ENCODE results near the gene ARHGEF40. TPM values are rescaled to one million over a fixed set of nuclear protein-coding genes. Genes with fewer than 3 reads are reported as not detected.

Gene ARHGEF40
- polyA plus RNA-seq (2013, experiment 1 of 2): 29.5 TPM
- 26.2 TPM for polyA plus RNA-seq (2013, experiment 2 of 2)

DNA sequence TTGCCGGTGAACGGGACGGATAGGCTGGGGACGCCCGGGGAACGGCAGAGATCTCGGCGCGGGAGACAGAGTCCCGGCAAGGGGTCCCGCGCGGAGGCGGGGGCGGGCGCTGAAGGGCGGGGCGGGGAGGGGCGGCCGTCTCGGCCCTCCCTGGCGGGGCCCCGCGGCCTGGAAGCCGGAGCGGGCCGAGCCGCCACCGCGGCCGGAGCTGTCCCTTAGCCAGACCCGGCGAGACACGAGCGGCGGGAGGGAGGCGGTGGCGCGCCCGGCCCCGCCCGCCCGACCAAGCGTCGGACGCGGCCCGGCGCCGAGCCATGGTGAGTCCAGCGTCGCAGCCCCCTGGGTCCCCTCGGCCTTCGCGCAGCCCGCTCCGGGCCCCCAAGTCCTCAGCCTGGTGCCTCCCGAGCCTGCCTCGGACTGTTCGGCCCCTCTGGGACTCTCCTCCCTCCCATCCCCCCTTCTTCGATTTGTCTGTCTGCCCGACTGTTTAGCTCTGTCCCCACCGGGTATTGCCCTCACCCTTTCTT is at the start of gene ARHGEF40:
TSS of gene ARHGEF40 (plus strand) at position 222 of the 527 bp plus-strand sequence. CDS start at position 315, 93 bp downstream.
- Histone ChIP-seq H3K18ac (ENCODE audit: low read length) (peak within 1 kb of the TSS; percentile 77), H3K4me1 (ENCODE audit: control insufficient read depth, low read depth, low read length) (peaks cover 5% of the 10 kb centered on the region), H2AK5ac (ENCODE audit: low read length) (no peak within 1 kb of the TSS), H3K27me3 (ENCODE audit: insufficient read depth, low read length, poor library complexity) (no peaks in the 10 kb centered on the region), H3K79me2 (ENCODE audit: control insufficient read depth, insufficient read depth, low read length) (peaks cover 3% of the 10 kb centered on the region), H3K4me2 (ENCODE audit: low read length) (peak within 1 kb of the TSS; percentile 97), H3K4ac (ENCODE audit: low read depth, low read length) (peak within 1 kb of the TSS; percentile 74), H3K56ac (ENCODE audit: low read length) (peak within 1 kb of the TSS; percentile 99), H2BK15ac (replicated peaks; ENCODE audit: low read depth) (no peak within 1 kb of the TSS), H3K79me1 (ENCODE audit: low read length) (peaks cover 8% of the 10 kb centered on the region), H2BK120ac (ENCODE audit: low read depth, low read length) (peak within 1 kb of the TSS; percentile 16), H3K27ac (ENCODE audit: low read depth, low read length) (peak within 1 kb of the TSS; percentile 99), H4K5ac (ENCODE audit: low read length) (no peak within 1 kb of the TSS), H3K4me3 (ENCODE audit: low read length) (peak within 1 kb of the TSS; percentile 89), H2BK5ac (ENCODE audit: low read length) (peak within 1 kb of the TSS; percentile 98), H3K9ac (ENCODE audit: low read length) (peak within 1 kb of the TSS; percentile 98), H4K8ac (ENCODE audit: low read depth, low read length) (no peak within 1 kb of the TSS), H3K23ac (ENCODE audit: low read length) (peak within 1 kb of the TSS; percentile 98), H3K36me3 (ENCODE audit: control insufficient read depth, insufficient read depth, low read length) (peaks cover 2% of the 10 kb centered on the region)
- WGBS (ENCODE audit: extremely low coverage, insufficient coverage, low lambda C conversion rate): no CpG with 5 or more reads among the region's 63 CpGs
- DNase-seq: peak; percentile 63

DNA sequence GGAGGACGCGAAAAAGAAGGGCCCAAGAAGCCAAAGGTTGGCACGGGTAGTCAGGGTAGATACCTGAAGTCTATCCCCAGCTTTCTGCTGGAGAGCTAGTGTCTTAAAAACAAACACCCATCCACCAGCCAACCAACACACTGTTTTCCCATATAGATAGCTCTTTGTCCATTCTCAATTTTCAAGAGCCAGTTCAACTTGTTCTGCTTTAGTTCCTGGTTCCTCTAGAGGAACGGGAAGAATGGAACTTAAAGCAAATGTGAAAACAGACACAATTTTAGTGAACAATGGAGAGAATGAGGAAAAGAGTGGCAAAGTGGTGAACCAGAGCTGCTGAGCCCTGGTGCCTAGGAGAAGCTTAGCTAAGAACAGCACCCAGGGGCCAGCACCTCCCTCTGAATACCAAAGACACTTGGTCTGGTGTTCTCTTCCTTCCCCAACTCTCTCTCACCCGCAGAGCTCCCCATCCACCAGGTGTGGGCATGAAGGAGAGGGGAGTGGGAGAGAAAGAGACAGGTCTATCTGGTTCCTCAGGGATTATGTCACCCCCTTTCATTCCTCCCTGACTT is 49.0 kb upstream of the ARHGEF40 start:
- WGBS (ENCODE audit: extremely low coverage, insufficient coverage, low lambda C conversion rate): no CpG with 5 or more reads among the region's 5 CpGs
- H2AK5ac ChIP-seq (ENCODE audit: low read length): no peak overlapping the region
- H3K9ac ChIP-seq (ENCODE audit: low read length): no peak overlapping the region
- H3K4me3 ChIP-seq (ENCODE audit: low read length): no peak overlapping the region
- no peak overlapping the region for H3K4me2 ChIP-seq (ENCODE audit: low read length)
- H3K79me1 ChIP-seq (ENCODE audit: low read length): no peaks in the 10 kb centered on the region
- DNase-seq: no peak
- H3K18ac ChIP-seq (ENCODE audit: low read length): no peak overlapping the region
- no peaks in the 10 kb centered on the region for H3K27me3 ChIP-seq (ENCODE audit: insufficient read depth, low read length, poor library complexity)
- no peak overlapping the region for H2BK5ac ChIP-seq (ENCODE audit: low read length)
- H3K27ac ChIP-seq (ENCODE audit: low read depth, low read length): no peak overlapping the region
- no peak overlapping the region for H3K56ac ChIP-seq (ENCODE audit: low read length)
- H2BK15ac ChIP-seq (replicated peaks; ENCODE audit: low read depth): no peak overlapping the region
- no peak overlapping the region for H3K4ac ChIP-seq (ENCODE audit: low read depth, low read length)
- H3K23ac ChIP-seq (ENCODE audit: low read length): no peak overlapping the region
- H4K8ac ChIP-seq (ENCODE audit: low read depth, low read length): no peak overlapping the region
- H3K4me1 ChIP-seq (ENCODE audit: control insufficient read depth, low read depth, low read length): no peaks in the 10 kb centered on the region
- no peaks in the 10 kb centered on the region for H3K79me2 ChIP-seq (ENCODE audit: control insufficient read depth, insufficient read depth, low read length)
- no peak overlapping the region for H4K5ac ChIP-seq (ENCODE audit: low read length)
- no peak overlapping the region for H2BK120ac ChIP-seq (ENCODE audit: low read depth, low read length)
- H3K36me3 ChIP-seq (ENCODE audit: control insufficient read depth, insufficient read depth, low read length): no peaks in the 10 kb centered on the region

DNA sequence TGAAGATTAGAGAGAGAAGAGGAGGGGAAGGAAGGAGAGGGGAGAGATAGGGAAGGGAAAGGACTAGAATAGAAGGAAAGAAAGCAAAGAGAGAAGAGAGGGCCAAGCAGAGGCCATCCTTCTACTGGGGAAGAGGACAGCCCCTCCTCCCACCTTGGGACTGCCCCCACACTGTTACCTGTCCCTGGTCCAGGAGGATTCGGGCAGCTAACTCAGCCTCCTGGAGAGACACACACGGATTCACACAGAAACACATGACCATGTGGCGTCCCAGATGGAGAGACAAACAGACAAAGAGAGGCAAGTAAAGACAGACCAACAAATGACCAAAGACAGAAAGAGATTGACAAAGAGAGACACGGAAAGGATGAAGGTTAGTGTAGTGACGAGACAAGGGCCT is 47.4 kb upstream of the ARHGEF40 start:
- Histone ChIP-seq H3K36me3 (ENCODE audit: control insufficient read depth, insufficient read depth, low read length) (no peaks in the 10 kb centered on the region), H3K4ac (ENCODE audit: low read depth, low read length) (no peak overlapping the region), H3K27me3 (ENCODE audit: insufficient read depth, low read length, poor library complexity) (no peaks in the 10 kb centered on the region), H3K79me1 (ENCODE audit: low read length) (no peaks in the 10 kb centered on the region), H3K9ac (ENCODE audit: low read length) (no peak overlapping the region), H3K27ac (ENCODE audit: low read depth, low read length) (no peak overlapping the region), H2BK120ac (ENCODE audit: low read depth, low read length) (no peak overlapping the region), H2BK5ac (ENCODE audit: low read length) (no peak overlapping the region), H3K4me3 (ENCODE audit: low read length) (no peak overlapping the region), H2AK5ac (ENCODE audit: low read length) (no peak overlapping the region), H4K5ac (ENCODE audit: low read length) (no peak overlapping the region), H3K4me1 (ENCODE audit: control insufficient read depth, low read depth, low read length) (peaks cover 9% of the 10 kb centered on the region), H3K79me2 (ENCODE audit: control insufficient read depth, insufficient read depth, low read length) (no peaks in the 10 kb centered on the region), H3K18ac (ENCODE audit: low read length) (no peak overlapping the region), H3K23ac (ENCODE audit: low read length) (no peak overlapping the region), H4K8ac (ENCODE audit: low read depth, low read length) (no peak overlapping the region), H2BK15ac (replicated peaks; ENCODE audit: low read depth) (no peak overlapping the region), H3K4me2 (ENCODE audit: low read length) (no peak overlapping the region), H3K56ac (ENCODE audit: low read length) (no peak overlapping the region)
- no peak for DNase-seq
- WGBS (ENCODE audit: extremely low coverage, insufficient coverage, low lambda C conversion rate): no CpG with 5 or more reads among the region's 5 CpGs

DNA sequence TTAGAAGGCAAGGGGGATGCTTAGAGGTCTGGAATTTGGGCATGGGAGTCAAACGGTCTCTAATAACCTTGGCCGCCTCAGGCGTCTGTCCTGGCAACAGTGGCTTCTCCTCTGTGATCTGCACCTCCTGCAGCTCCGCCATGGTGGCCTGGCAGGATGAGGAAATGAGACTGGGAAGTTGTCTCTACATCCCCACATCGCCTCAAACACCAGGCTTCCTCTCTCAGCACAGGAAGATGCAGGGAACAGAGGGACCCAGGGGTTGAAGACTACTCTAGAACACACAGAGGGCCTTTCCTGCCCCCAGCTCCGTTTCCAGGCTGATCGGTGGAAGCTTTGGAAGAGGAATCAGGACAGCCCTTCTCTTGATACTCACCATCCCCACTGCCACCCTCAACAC is 46.9 kb upstream of the ARHGEF40 start:
- DNase-seq: no peak
- no peaks in the 10 kb centered on the region for H3K36me3 ChIP-seq (ENCODE audit: control insufficient read depth, insufficient read depth, low read length)
- H3K9ac ChIP-seq (ENCODE audit: low read length): no peak overlapping the region
- no peak overlapping the region for H2AK5ac ChIP-seq (ENCODE audit: low read length)
- H3K18ac ChIP-seq (ENCODE audit: low read length): no peak overlapping the region
- no peaks in the 10 kb centered on the region for H3K79me1 ChIP-seq (ENCODE audit: low read length)
- H3K27me3 ChIP-seq (ENCODE audit: insufficient read depth, low read length, poor library complexity): no peaks in the 10 kb centered on the region
- no peak overlapping the region for H2BK5ac ChIP-seq (ENCODE audit: low read length)
- H3K27ac ChIP-seq (ENCODE audit: low read depth, low read length): no peak overlapping the region
- no peak overlapping the region for H3K4ac ChIP-seq (ENCODE audit: low read depth, low read length)
- no peak overlapping the region for H2BK15ac ChIP-seq (replicated peaks; ENCODE audit: low read depth)
- no peak overlapping the region for H3K23ac ChIP-seq (ENCODE audit: low read length)
- no peak overlapping the region for H4K5ac ChIP-seq (ENCODE audit: low read length)
- WGBS (ENCODE audit: extremely low coverage, insufficient coverage, low lambda C conversion rate): no CpG with 5 or more reads among the region's 7 CpGs
- no peak overlapping the region for H3K56ac ChIP-seq (ENCODE audit: low read length)
- H3K79me2 ChIP-seq (ENCODE audit: control insufficient read depth, insufficient read depth, low read length): no peaks in the 10 kb centered on the region
- H3K4me2 ChIP-seq (ENCODE audit: low read length): no peak overlapping the region
- peaks cover 9% of the 10 kb centered on the region for H3K4me1 ChIP-seq (ENCODE audit: control insufficient read depth, low read depth, low read length)
- H4K8ac ChIP-seq (ENCODE audit: low read depth, low read length): no peak overlapping the region
- no peak overlapping the region for H3K4me3 ChIP-seq (ENCODE audit: low read length)
- H2BK120ac ChIP-seq (ENCODE audit: low read depth, low read length): no peak overlapping the region

DNA sequence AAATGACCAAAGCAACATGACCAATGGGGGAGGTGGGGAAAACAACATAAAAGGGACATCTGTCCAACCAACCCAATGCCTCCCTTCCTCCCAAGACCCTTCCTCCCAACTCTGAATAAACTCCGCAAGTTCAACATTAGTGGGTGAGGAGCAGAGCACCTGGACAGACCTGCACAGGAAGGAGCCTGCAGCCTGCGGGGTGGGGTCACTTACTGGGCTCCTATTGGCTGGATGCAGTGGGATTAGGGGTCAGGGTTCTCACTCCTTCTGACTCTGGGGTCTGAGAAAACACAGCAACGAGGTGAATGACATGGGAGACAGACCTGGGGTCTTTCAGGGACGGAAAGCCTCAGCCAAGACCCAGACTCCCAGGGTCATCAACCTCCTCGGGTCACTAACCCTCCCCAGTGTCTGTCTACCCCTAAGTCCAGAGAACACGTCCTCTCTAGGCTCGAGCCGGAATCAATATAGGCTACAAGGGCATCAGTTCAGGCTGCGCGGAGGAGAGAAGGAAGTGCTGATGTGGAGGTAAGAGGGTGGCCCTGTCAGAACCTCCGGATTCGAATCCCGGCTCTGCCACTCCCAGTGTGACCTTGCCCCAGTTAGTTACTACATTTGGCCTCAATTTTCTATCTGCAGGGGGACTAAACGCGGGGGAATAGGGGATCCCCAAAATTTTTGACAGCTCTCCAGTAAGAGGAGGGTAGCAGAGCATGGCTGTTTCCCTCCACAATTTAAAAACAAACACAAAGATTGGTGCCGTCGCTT is 46.1 kb upstream of the ARHGEF40 start:
- Histone ChIP-seq H2BK120ac (ENCODE audit: low read depth, low read length) (no peak overlapping the region), H3K23ac (ENCODE audit: low read length) (no peak overlapping the region), H3K79me1 (ENCODE audit: low read length) (no peaks in the 10 kb centered on the region), H3K9ac (ENCODE audit: low read length) (peak overlapping the region; percentile 86), H3K56ac (ENCODE audit: low read length) (peak overlapping the region; percentile 94), H3K27ac (ENCODE audit: low read depth, low read length) (no peak overlapping the region), H4K5ac (ENCODE audit: low read length) (no peak overlapping the region), H4K8ac (ENCODE audit: low read depth, low read length) (no peak overlapping the region), H2BK15ac (replicated peaks; ENCODE audit: low read depth) (no peak overlapping the region), H3K4me3 (ENCODE audit: low read length) (peak overlapping the region; percentile 72), H3K4me1 (ENCODE audit: control insufficient read depth, low read depth, low read length) (peaks cover 9% of the 10 kb centered on the region), H3K18ac (ENCODE audit: low read length) (peak overlapping the region; percentile 88), H3K36me3 (ENCODE audit: control insufficient read depth, insufficient read depth, low read length) (no peaks in the 10 kb centered on the region), H2AK5ac (ENCODE audit: low read length) (no peak overlapping the region), H3K4me2 (ENCODE audit: low read length) (peak overlapping the region; percentile 82), H3K79me2 (ENCODE audit: control insufficient read depth, insufficient read depth, low read length) (no peaks in the 10 kb centered on the region), H3K27me3 (ENCODE audit: insufficient read depth, low read length, poor library complexity) (no peaks in the 10 kb centered on the region), H2BK5ac (ENCODE audit: low read length) (peak overlapping the region; percentile 43), H3K4ac (ENCODE audit: low read depth, low read length) (peak overlapping the region; percentile 58)
- WGBS (ENCODE audit: extremely low coverage, insufficient coverage, low lambda C conversion rate): no CpG with 5 or more reads among the region's 17 CpGs
- DNase-seq: peak; percentile 41

Data from mesendoderm (in vitro differentiated cells).